Activated naive CD4-positive, alpha-beta T cell treated with anti-CD3 and anti-CD28 coated beads, Interleukin-2, amount 50 U/mL, for 24 hours (primary cell): ENCODE results near the gene ZNF581.

Experiments
- H3K27ac Mint-ChIP-seq: one replicate; pipeline ENCODE4 v1.8.0; 2021; ENCODE audit warnings: mild to moderate bottlenecking, mixed read lengths
- H3K27me3 Mint-ChIP-seq: one replicate; pipeline ENCODE4 v1.8.0; 2021; ENCODE audit warnings: mixed read lengths
- H3K36me3 Mint-ChIP-seq: one replicate; pipeline ENCODE4 v1.8.0; 2021; ENCODE audit warnings: mixed read lengths
- H3K4me1 Mint-ChIP-seq: one replicate; pipeline ENCODE4 v1.8.0; 2021; ENCODE audit warnings: mixed read lengths
- H3K4me3 Mint-ChIP-seq: one replicate; pipeline ENCODE4 v1.8.0; 2021; ENCODE audit warnings: mild to moderate bottlenecking, mixed read lengths
- H3K9me3 Mint-ChIP-seq: one replicate; pipeline ENCODE4 v1.8.0; 2021; ENCODE audit warnings: mixed read lengths

ZNF581 gene, protein sequence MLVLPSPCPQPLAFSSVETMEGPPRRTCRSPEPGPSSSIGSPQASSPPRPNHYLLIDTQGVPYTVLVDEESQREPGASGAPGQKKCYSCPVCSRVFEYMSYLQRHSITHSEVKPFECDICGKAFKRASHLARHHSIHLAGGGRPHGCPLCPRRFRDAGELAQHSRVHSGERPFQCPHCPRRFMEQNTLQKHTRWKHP

DNA sequence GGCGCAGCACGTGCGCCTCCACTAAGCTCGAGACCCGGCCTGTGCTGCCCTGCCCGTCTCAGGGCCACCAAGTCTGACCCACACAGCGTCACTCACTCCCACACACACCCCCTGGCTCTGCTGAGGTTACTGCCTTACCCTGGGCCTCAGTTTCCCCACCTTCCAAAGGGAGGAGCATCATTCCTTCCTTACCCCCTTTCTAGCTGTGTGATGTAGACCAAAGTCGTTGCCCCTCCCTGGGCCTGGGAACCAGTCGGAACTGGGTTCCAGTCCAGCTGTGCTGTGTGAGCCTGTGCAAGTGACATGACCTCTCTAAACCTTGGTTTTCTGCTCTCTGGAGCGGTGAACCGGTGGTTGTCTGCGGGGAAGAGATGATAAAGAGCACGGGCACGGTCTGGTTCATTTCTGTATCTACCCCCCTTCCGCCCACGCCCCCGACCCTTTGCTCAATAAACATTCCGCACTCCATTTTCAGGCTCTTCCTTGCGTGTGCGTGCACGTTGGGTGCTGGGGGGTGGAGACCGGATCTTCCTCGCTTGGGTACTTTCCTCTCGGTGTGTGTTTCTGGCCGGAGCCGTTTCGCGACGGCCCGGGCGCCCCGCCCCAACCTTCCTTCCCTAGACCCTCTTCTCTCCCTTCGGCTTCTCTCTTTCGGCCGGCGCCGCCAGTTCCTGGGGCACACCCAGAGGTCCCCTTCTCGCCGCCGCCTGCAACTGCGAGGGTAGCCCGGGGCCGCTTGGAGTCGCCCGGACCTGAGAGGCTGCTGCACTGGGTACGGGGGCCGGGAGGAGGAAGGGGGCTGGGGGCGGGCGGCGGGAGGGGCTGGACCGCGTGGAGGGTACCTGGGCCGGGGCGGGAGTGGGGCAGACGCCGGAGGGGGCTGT is at the start of gene ZNF581:
TSS of gene ZNF581 (plus strand) at position 647 of the 884 bp plus-strand sequence. CDS start 923 bp downstream, outside the sequence.
- H3K4me3 Mint-ChIP-seq, result peak within 1 kb of the TSS; percentile 97
- peaks cover 53% of the 10 kb centered on the region for H3K4me1 Mint-ChIP-seq
- no peaks in the 10 kb centered on the region for H3K27me3 Mint-ChIP-seq
- H3K9me3 Mint-ChIP-seq, result no peaks in the 10 kb centered on the region
- H3K36me3 Mint-ChIP-seq, result peaks cover 4% of the 10 kb centered on the region
- peak within 1 kb of the TSS; percentile 99 for H3K27ac Mint-ChIP-seq

DNA sequence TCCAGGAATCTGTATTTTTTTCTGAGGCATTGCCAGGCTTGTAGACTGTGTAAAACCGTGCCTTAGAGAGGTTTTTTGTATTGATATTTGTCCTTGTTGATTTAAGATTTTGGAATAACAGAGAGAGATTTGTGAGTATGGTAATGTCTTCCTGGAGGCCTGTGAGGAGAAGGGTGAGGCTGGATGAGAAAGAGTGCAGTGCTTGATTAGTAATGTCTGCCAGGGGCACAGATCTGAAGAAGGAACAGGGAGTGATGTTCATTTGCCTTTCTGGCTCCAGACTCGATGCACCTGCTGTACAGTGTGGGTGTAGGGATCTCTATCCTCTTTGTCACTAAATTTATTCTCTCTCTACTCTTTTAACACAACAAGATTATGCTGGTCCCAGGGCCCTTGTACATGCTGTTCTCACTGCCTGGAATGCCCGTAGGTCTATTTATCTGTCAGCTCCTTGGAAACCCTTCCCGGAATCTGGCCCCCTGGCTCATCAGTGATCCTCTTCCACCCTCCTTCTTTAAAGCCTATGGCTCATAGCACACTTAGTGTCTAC is 48.4 kb upstream of the ZNF581 start:
- Mint-ChIP-seq H3K9me3 (no peaks in the 10 kb centered on the region), H3K4me1 (peaks cover 11% of the 10 kb centered on the region), H3K4me3 (no peak overlapping the region), H3K36me3 (peaks cover 29% of the 10 kb centered on the region), H3K27ac (no peak overlapping the region), H3K27me3 (no peaks in the 10 kb centered on the region)

DNA sequence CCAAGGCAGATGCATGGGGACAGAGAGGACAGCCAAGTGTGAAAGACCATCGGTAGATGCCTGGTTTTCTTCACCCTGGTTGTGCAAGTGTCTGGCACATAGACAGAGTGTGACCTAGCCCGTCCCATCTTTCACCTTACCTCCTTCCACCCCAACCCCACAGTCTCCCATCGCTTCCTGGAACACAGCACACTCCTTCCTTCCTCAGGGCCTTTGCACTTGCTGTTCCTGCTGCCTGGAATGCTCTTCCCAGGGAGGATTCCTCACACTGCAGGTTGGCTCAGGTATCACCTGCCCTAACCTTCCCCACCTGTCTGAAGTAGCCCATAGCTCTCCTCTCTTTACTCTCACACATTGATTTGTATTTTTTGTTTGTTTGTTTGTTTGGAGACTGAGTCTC is 47.1 kb upstream of the ZNF581 start:
- Mint-ChIP-seq H3K36me3 (peaks cover 29% of the 10 kb centered on the region), H3K9me3 (no peaks in the 10 kb centered on the region), H3K4me3 (no peak overlapping the region), H3K27ac (no peak overlapping the region), H3K4me1 (peaks cover 15% of the 10 kb centered on the region), H3K27me3 (no peaks in the 10 kb centered on the region)

DNA sequence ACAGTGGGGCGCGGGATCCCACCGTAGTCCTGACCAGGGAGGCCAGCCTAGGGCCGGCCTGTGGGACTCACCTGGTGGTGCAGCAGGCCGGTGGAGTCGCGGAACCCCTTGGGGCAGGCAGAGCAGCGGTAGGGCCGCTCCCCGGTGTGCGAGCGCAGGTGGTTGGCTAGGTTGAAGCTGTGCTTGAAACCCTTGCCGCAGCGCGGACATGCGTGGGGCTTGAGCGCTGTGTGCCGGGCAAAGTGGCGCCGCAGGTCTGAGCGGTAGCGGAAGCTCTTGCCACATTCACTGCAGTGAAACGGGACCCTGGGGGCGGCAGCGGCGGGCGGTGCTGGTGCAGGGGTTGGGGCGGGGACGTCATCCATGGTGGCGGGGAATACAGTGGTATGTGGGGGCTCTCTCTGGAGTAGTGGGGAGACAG is 45.9 kb upstream of the ZNF581 start:
- no peak overlapping the region for H3K27ac Mint-ChIP-seq
- no peak overlapping the region for H3K4me3 Mint-ChIP-seq
- peaks cover 19% of the 10 kb centered on the region for H3K4me1 Mint-ChIP-seq
- no peaks in the 10 kb centered on the region for H3K9me3 Mint-ChIP-seq
- H3K27me3 Mint-ChIP-seq, result no peaks in the 10 kb centered on the region
- H3K36me3 Mint-ChIP-seq, result peaks cover 25% of the 10 kb centered on the region

DNA sequence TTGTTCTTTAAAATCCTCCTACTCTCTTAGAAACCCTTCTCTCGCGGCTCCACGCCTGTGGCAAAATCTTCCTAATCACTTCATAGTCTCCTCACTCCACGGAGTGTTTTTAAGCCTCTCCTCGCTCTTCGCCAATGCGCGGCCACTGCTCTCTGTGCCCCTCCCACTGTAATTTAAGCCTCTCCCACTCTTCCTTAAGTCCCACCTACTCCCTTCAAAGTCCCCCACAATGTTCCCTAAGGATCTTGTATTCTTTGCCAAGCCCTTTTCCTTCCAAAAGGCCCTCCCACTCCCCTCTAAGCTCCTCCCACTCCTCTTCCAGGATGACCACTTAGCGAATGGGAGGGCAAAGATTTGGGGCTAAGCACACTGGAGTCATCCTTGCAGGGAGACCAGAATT is 45.4 kb upstream of the ZNF581 start:
- Mint-ChIP-seq H3K4me3 (no peak overlapping the region), H3K4me1 (peaks cover 20% of the 10 kb centered on the region), H3K9me3 (no peaks in the 10 kb centered on the region), H3K27ac (no peak overlapping the region), H3K27me3 (no peaks in the 10 kb centered on the region), H3K36me3 (peaks cover 25% of the 10 kb centered on the region)

DNA sequence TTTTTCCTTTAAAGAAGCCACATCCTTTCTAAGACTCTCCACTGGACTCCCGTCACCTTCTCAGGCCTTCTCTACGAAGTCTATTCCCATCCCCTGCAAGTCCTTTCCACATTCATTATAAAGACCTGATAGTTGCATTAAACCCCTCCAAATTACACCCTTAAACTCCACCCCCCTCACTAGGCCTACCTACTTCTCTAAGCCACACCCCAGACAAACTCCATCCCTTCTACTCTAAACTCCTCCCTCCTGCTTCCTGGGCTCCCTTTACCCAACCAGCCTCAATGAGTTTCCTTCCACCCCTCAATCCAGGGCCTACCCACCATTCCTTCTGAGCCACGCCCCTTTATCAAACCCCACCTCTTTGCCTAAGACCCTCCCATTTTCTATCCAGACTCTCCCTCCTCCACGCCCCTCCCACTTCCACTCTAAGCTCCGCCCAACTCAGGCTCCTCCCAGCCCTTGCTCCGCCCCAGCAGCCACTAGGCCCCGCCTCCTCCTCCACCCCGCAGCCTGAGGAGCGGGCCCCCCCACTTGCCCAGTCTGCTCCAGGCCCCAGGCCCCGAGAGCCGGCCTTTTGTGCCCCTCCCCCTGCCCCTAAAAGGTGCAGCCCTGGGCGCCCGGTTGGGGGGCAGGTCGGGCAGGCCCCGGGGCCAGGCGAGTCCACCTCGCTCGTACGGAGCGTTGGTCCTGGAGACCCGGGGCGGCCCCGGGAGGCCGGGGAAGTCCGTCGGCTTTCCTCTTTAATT is 44.6 kb upstream of the ZNF581 start:
- peak overlapping the region; percentile 97 for H3K4me3 Mint-ChIP-seq
- peaks cover 23% of the 10 kb centered on the region for H3K36me3 Mint-ChIP-seq
- peak overlapping the region; percentile 100 for H3K27ac Mint-ChIP-seq
- no peaks in the 10 kb centered on the region for H3K9me3 Mint-ChIP-seq
- H3K4me1 Mint-ChIP-seq, result peaks cover 28% of the 10 kb centered on the region
- H3K27me3 Mint-ChIP-seq, result no peaks in the 10 kb centered on the region

DNA sequence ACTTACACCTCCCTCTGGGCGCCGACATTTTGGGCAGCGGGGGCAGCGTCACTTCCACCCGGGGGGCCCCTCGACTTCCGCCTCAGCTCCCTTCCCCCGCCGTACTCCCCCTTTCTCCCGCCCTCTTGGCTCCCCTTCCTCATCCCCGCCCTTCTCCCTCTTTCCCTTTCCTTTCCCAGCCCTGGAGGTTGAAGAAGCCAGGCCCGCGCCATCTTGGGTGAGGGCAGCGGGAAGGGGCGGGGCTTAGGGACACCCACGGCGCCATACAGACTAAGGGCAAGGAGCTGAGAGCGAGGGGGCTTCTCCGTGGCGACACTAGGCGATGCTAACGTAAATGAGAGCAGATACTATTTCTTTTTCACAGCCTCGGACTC is 44.0 kb upstream of the ZNF581 start, which contains the start of gene FIZ1:
TSS of gene FIZ1 (minus strand) at position 50 of the 374 bp plus-strand sequence. CDS start 1,652 bp downstream, outside the sequence.
- H3K27me3 Mint-ChIP-seq, result no peaks in the 10 kb centered on the region
- H3K36me3 Mint-ChIP-seq, result peaks cover 23% of the 10 kb centered on the region
- H3K4me3 Mint-ChIP-seq, result peak within 1 kb of the TSS; percentile 97
- H3K27ac Mint-ChIP-seq, result peak within 1 kb of the TSS; percentile 100
- H3K4me1 Mint-ChIP-seq, result peaks cover 31% of the 10 kb centered on the region
- no peaks in the 10 kb centered on the region for H3K9me3 Mint-ChIP-seq

DNA sequence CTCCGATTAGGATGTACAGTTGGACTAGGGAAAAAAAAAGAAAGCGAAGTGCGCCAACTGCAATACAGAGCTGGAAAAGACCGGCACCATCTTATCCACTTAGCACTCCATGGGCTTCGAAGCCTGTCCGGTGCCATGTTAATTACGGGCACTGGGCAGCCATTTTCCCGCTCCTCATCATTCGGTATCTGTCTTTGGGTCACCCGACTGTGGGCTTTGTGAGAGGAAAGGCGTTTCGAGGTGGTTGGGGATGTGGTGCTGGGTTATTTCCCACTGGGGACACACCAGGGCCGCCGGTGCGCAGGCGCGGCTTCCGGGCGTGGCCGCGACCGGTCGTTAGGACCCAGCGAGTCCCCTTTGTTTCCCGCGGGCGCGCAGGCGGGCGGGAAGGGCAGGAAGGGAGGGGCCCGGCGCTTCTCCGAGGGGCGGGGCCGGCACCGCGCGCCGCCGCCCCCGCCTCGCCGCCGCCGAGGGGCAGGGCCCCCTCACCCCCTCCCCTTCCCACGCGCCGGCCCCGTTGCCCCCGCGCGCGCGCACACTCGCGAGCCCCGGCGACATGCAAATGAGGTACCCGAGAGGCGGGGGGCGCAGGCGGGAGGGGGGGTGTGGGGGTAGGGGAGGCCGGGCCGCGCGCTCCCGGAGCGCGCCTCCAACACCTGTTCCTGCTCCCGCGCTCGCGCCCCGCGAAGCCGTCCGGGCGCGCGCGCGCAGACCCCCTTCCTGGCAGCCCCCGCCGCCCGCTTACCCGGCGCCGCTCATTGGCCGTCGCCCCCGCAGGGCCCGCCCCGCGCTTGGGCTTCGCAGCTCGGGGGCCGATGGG is 43.4 kb upstream of the ZNF581 start, which contains the start of gene ZNF524:
TSS of gene ZNF524 (plus strand) at position 447 of the 820 bp plus-strand sequence. CDS start 1,825 bp downstream, outside the sequence.
- H3K36me3 Mint-ChIP-seq, result peaks cover 18% of the 10 kb centered on the region
- peak within 1 kb of the TSS; percentile 97 for H3K4me3 Mint-ChIP-seq
- H3K9me3 Mint-ChIP-seq, result no peaks in the 10 kb centered on the region
- peak within 1 kb of the TSS; percentile 100 for H3K27ac Mint-ChIP-seq
- peaks cover 36% of the 10 kb centered on the region for H3K4me1 Mint-ChIP-seq
- H3K27me3 Mint-ChIP-seq, result no peaks in the 10 kb centered on the region

DNA sequence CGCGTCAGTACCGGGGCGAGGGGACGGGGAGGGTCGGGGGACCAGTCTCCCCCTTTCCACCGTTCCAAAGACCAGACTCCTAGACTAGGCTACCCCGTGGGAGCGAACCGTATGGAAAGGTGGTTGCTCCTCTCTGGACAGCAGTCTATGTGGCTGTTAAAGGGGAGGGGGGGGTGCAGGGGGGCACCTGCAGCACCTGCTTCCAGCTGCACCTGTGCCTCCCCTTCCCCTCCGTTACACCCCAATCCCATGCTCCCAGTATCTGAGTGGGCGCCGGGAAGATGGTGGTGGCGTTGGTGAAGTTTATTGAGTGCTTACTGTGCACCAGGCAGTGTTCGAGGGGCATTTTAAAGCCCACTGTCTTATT is 42.8 kb upstream of the ZNF581 start:
- H3K27ac Mint-ChIP-seq, result no peak overlapping the region
- no peaks in the 10 kb centered on the region for H3K9me3 Mint-ChIP-seq
- peaks cover 12% of the 10 kb centered on the region for H3K36me3 Mint-ChIP-seq
- peak overlapping the region; percentile 86 for H3K4me3 Mint-ChIP-seq
- no peaks in the 10 kb centered on the region for H3K27me3 Mint-ChIP-seq
- peaks cover 36% of the 10 kb centered on the region for H3K4me1 Mint-ChIP-seq

DNA sequence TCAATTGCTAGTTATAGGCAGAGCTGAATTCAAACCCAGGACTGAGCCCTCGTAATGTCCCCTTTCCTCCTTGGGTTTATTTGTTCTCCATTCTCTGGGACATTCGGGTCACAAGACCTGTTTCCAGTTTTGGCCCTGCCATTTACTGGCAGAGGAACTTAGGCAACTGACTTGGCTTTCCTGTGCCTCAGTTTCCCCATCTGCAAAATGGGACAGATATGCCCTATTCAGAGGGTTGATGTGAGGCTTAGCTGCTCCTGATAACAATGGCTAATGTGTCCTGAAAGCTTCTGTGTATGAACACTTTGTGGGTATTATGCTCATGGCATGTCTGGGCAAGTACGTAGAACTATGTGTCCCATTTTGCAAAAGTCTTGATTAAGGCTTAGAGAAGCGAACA is 42.4 kb upstream of the ZNF581 start:
- peaks cover 10% of the 10 kb centered on the region for H3K36me3 Mint-ChIP-seq
- no peaks in the 10 kb centered on the region for H3K27me3 Mint-ChIP-seq
- peak overlapping the region; percentile 87 for H3K27ac Mint-ChIP-seq
- peaks cover 38% of the 10 kb centered on the region for H3K4me1 Mint-ChIP-seq
- peak overlapping the region; percentile 86 for H3K4me3 Mint-ChIP-seq
- H3K9me3 Mint-ChIP-seq, result no peaks in the 10 kb centered on the region

DNA sequence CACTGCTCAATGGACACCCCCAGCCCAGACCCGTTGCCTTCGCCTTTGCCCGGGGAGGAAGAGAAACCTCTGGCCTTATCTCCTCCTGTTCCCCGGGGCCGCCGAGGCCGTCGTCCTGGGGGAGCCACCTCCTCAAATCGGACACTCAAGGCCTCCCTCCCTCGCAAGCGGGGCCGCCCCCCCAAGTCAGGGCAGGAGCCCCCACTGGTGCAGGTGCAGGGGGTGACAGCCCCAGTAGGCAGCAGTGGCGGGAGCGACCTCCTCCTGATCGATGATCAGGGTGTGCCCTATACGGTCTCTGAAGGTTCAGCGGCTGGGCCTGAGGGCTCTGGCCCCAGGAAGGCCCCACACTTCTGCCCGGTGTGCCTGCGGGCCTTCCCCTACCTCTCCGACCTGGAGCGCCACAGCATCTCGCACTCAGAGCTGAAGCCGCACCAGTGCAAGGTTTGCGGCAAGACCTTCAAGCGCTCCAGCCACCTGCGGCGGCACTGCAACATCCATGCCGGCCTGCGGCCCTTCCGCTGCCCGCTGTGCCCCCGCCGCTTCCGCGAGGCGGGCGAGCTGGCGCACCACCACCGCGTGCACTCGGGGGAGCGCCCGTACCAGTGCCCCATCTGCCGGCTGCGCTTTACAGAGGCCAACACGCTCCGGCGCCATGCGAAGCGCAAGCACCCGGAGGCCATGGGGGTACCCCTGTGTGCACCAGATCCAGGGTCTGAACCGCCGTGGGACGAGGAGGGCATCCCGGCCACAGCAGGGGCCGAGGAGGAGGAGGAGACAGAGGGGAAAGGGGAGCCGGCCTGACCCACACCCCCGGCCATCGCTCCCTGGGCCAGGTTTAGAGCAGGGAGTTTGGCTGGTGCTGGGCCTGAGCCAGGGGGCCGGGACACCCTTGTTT is 41.1 kb upstream of the ZNF581 start:
- Mint-ChIP-seq H3K36me3 (peaks cover 4% of the 10 kb centered on the region), H3K27me3 (no peaks in the 10 kb centered on the region), H3K9me3 (no peaks in the 10 kb centered on the region), H3K27ac (no peak overlapping the region), H3K4me1 (peaks cover 46% of the 10 kb centered on the region), H3K4me3 (no peak overlapping the region)

DNA sequence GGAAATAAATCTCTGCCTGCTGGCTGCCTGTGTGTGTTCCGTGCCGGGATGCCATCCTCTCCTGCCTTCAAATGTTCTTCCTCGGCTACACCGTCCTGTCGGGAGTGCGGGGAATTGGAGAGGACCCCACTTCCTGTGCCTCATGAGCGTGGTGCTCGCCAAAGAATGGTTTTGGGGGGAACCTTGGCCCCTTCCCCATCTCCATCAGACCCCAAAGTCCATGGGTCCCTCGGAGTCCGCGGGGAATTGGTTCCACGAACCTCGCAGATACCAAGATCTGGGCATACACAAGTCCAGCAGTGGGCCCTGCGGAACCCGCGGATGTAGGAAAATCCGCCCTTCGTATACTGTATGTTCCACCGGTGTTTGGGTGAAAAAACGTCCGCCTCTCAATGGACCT is 40.3 kb upstream of the ZNF581 start:
- Mint-ChIP-seq H3K9me3 (no peaks in the 10 kb centered on the region), H3K27ac (no peak overlapping the region), H3K36me3 (peaks cover 4% of the 10 kb centered on the region), H3K4me3 (peak overlapping the region; percentile 20), H3K4me1 (peaks cover 52% of the 10 kb centered on the region), H3K27me3 (no peaks in the 10 kb centered on the region)

DNA sequence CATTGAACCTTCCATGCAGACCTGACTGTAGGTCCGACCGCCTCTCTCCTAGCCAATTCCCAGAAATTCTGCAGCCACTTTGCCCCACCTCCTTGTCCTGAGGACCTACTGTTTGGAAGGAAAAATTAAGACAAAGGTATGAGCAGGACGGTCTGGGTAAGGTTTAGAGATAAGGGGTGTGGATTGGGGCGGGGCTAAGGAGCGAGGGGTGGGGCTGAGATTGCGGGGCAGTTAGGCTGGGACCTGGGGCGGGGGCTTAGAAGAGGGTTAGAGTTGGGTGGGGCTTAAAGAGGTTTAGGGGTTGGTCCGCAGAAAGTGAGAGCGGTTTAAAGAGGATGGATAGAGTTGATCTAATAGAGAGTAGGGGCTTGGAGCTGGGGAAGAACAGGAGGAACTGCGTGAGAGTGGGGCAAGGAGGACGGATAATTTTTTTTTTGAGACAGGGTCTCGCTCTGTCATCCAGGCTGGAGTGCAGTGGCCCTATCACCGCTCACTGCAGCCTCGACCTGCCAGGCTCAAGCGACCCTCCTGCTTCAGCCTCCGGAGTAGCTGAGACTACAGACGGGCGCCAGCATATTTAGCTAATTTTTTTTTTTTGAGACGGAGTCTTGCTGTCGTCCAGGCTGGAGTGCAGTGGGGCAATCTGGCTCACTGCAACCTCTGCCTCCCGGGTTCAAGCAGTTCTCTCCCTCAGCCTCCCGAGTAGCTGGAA is 39.7 kb upstream of the ZNF581 start:
- Mint-ChIP-seq H3K4me3 (peak overlapping the region; percentile 73), H3K9me3 (no peaks in the 10 kb centered on the region), H3K27me3 (no peaks in the 10 kb centered on the region), H3K27ac (no peak overlapping the region), H3K36me3 (peaks cover 3% of the 10 kb centered on the region), H3K4me1 (peaks cover 53% of the 10 kb centered on the region)
